HG03045 (cell line): Measurements from ENCODE around the gene FBXO15.
A peak's percentile ranks its signal among the peaks of the same experiment; 100 is the strongest.

Experiments
- ATAC-seq: cut with Tn5 transposase; IDR thresholded peaks from one replicate; pipeline ENCODE4 v1.9.1; 2021; ENCODE audit warnings: mild to moderate bottlenecking, moderate library complexity; ENCODE audit not compliant: unreplicated experiment

The FBXO15 gene

DNA sequence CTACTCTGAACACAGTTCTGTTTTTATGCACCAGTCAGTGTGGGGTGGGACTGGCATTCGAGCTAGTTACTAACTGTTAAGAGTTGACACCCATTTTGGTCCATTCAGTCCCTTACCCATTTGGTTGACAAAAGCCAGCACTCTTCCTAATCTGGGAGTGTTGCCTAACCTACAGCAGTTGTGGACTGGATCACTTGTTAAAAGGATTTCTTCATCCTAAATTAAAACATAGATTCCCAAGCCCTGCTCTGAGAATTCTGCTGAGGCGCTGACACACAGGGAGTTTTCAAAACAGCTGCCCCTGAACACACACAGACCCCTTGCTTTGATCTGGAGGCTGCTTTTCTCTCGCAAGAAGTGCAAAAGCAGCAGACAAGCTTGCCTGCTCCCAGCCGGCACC is 7.1 kb upstream of the FBXO15 start:
- no peak for ATAC-seq

- no peak for ATAC-seq
These were observed 6.2 kb upstream of the FBXO15 start for GRCh38 chr18:74153793-74154192.

GRCh38 chr18:74153377-74153776 is 5.7 kb upstream of the FBXO15 start:
- ATAC-seq: no peak

DNA sequence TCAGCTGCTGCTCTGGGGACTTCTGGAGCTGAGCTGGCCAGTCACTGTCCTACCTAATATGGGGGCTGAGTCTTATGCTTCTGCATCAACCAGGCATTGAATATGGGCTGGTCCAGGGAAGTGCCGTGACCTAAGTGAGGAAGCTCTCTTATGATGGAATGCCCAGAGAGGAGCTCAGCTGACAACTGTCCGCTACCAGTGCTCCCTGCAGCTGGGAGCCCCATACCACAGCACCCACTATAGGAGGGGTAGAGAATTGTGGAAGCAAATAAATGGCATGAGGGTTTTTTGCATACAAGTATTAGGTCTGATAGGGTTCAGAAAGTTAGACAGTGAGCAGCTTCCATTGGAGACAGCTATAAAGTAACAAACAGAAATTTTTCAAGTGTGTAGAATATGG is 5.2 kb upstream of the FBXO15 start:
- no peak for ATAC-seq

- ATAC-seq: no peak
These were observed 4.6 kb upstream of the FBXO15 start for GRCh38 chr18:74152270-74152669.

DNA sequence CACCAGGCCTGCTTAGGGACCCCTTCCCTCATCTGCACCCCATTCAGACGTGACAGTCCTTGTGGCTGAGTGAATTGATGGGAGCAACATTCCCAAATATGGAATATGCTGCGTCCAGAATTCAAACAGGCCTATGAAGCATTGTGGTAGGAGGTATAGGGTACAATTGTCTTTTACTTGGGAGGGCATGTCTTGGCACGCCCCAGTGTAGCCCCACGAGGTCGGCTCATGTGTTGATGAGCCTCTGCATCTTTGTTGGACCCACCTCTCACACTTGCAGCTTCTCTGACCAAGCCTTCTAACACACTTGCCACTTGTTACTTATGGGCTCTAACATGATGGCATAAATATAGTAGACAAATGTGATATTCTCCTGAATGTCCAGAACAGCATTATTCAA is 2.2 kb upstream of the FBXO15 start:
- ATAC-seq: no peak

DNA sequence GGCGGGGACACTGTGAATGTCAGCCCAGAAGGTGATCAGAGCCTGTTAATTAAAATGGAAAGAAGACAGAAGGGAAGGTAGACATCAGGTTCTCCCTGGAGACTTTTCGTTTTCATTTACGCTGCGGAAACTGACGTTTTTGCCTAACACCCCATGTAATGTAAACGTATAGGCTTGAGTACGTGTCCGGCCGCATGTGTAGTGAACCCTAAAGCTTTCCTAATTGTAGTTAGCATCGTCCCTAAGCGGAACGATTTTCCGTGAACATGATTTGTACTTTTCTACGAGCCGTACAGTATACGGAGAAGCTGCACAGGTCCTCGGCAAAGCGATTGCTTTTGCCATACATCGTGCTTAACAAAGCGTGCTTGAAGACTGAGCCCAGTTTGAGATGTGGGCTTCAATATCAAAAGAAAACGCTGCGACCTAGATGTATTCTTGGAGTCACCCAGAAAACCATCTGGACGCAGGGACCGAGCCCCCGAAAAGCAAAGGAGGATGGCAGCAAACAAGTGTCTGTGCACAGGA is 973 bp upstream of the FBXO15 start:
- peak; percentile 9 for ATAC-seq

DNA sequence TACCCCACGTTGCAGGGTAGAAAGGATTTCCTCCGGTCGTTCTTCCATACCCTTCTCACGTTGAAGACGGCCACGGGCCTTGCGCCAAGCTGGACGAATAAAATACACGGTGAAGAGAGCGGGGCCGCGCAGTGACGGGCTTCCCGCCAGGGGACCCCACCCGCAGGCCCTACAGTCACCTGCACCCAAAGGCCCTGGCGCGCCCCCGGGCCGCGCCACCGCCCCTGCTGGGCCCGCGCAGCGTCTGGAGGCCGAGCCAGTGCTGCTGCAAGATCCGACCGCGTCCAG is 199 bp downstream of the FBXO15 start:
- no peak for ATAC-seq

DNA sequence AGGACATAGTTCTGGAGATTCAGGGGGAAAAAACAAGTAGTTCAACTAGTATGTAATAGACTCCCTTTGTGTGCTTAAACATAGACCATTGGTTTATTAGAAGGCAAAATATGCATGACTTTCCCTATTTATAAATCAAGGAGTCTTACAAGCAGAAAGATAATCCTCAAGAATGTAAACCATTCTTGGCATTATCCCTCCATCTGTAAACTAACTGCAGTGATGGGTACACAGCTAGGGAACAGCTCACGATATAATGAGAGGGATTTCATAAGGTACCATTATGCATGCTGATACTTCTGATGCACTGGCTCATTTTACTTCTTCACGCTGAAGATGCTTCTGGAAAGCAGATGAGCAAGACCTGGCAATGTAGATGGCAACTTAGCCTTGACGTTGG is 878 bp downstream of the FBXO15 start:
- ATAC-seq: no peak

DNA sequence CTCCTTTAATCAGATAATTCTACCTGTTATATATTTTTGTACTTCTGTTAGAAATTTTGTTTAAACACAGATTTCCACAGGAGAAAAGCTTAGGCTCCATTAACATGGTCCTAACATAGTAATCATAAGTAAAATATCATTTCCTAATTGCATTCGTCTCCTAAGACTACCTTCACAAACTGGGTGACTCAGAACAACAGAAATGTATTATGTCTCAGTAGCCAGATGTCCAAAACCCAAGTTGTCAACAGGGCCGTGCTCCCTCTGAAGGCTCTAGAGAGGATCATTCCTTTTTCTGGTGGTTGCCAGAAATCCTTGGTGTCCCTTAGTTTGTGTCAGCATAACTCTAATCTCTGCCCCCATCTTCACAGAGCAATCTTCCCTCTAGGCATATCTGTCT is 5.4 kb downstream of the FBXO15 start:
- no peak for ATAC-seq

- ATAC-seq: no peak
These were observed 6.0 kb downstream of the FBXO15 start for GRCh38 chr18:74141667-74142066.

DNA sequence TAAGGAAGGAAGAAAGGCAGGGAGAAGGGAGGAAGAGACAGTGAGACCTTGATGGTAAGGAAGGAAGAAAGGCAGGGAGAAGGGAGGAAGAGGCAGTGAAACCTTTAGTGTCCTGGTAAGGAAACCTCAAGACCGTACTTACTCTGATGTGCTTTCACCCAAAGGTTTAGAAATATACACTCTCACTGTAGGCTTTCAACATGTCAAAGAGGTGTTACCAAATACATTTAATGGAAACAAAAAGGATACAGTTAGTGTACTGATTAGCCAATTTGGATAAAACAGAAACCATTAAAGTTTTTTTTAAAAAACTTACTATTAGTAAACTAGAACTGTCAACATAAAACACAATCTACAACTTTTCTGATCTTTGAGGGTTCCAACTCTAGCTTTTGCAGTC is 7.1 kb downstream of the FBXO15 start:
- ATAC-seq: no peak

DNA sequence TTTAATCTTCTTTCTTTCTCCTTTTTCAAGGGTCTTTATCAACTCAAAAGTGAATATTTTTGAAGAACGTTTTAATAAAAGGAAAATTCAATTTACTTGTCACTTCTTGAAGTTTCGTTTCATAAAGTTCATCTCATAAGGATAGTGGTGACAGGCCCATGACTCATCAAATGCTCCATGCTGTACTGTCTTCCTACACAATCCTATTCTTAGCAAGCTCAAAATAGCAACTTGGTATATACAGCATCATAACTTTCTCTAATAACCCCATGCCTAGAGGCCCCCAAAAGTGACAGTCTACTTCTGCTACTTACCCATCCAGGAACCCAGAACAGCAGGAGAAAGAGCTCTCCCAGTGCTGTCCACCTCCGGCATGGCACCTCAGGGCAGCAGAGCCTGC is 7.7 kb downstream of the FBXO15 start:
- peak; percentile 70 for ATAC-seq

DNA sequence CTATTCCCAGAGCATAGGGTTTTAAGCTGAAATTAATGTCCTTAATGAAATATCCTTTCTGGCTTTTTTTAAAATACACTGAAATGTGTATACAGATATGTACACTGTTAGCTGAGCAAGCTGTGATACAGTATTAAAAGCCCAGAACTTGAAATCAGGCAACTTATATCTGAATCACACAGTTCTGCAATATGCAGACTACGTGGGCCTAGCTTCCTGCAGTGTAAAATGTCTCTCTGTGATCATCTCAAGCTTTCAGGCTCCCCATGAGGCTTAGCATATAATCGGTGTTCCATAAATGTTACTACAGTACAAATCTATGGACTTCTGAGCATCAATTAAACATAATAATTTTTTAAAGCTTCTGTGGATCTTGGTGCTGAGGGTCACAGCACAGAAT is 8.2 kb downstream of the FBXO15 start:
- ATAC-seq: no peak

- ATAC-seq: no peak
These were observed 9.6 kb downstream of the FBXO15 start for GRCh38 chr18:74137920-74138538.

DNA sequence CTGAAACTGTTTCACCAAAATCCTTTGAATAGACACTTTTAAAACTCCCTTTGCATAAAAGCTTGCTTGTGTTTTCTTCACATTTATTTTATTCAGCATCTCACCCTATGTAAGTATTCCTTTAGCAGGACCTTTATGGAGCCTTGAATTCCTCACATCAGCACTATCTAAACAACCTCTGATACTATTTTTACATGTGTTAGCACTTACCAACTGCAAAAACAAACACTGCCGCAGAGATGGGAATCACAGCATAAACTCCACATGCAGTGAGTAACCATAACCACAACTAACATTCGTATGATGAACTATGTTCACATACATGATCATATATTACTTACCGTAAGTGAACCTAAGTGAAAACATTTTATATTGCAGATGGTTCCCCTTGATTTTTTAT is 15.4 kb downstream of the FBXO15 start:
- no peak for ATAC-seq

DNA sequence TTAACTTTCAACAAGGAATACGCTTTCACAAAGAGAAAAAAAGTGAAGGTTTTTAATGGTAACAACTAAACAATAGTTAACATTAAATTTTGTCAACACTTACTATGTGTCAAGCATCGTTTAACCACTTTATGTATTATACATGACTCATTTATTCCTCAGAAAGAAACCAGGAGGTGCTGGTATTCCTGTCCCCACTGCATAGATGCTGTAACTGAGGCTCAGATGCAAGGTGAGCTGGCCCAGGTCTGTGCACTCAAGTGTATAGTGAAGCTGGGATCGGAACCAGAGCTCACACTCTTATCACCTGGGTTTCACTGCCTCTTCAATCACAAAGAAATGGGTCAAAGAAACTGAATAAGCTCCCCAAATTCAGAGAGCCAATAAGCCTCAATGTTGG is 16.5 kb downstream of the FBXO15 start:
- no peak for ATAC-seq

GRCh38 chr18:74128159-74128558 is 19.5 kb downstream of the FBXO15 start:
- no peak for ATAC-seq

DNA sequence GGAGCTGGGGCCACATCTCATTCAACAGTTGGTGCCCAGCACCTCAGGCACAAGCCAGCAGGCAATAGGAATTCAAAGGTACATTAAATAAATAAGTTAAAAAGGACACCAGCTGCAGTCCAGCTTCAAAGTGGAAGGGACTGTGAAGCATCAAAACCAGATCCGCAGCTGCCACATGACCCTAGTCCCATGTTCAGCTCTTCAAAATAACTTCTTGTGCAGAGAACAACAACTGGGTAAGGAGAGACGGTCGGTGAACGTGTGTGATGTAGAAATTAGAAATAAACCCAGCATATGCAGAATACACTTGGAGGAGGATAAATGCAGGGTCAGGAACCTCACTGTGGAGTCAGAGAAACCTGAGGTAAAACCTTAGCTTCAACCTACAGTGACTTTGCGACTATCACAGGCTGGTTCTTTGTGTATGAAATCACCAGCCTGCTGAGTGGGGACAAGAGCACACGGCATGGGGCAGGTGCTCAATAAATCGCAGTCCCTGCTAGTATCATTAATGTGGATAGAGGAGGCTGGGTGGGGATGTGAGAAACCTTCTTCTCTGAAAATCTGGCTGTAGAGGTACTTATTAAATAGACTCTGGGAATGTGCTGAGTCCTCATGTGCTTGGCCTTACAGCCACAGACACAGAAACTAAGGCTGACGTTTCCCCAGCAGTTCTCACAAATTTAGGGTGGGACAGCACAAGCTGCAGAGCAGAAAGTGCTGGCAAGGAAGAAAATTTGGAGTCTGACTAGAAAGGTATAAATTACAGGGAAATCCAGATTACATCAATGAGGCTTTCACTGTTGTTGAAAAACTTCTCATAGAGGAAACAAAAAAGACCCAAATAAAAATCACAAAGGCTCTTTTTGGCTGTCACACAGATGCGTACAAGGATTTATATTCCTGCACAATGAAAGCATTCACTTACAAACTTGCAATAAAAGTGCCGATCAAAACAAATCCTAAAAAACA is 20.7 kb downstream of the FBXO15 start:
- no peak for ATAC-seq

- ATAC-seq: no peak
These were observed 23.0 kb downstream of the FBXO15 start for GRCh38 chr18:74124642-74125041.

- ATAC-seq: no peak
These were observed 24.4 kb downstream of the FBXO15 start for GRCh38 chr18:74123200-74123599.
